Measurements from ENCODE around the gene GAREM1. TPM values are rescaled to one million over a fixed set of nuclear protein-coding genes. Genes with fewer than 3 reads are reported as not detected.
"Not testable (repeated sequence)": the region's sequence is repeated elsewhere in the genome, so short reads cannot be mapped to it uniquely, and the experiment has no call there.

The GAREM1 gene
- total RNA-seq, 1 donor from 2014 or later, result 11.0 TPM

DNA sequence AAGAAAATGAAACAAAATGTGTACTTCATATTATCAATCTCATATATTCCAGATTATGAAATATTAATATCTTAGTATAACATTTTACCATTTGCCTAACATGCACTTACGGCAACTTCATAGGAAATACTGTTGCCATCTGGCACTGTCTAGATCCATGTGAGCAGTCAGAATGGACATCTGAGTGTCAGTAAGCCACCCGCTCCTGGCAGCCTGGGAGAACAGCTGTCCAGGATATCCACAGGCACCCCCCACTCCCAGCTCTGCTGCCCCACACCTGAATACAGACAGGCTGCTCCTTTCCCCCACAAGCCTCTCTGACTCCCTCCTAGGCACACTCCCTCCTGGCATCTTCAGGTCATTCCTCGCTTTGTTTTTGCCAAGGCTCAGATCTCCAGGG, 127.0 kb downstream of the GAREM1 start:
- no peak for DNase-seq (ENCODE audit: low spot score, unreplicated experiment)
- H3K36me3 Mint-ChIP-seq (ENCODE audit: insufficient read depth), result no peaks in the 10 kb centered on the region
- no peaks in the 10 kb centered on the region for H3K27me3 Mint-ChIP-seq
- peaks cover 6% of the 10 kb centered on the region for H3K4me1 Mint-ChIP-seq (ENCODE audit: low read depth)
- no peak overlapping the region for H3K4me3 Mint-ChIP-seq (ENCODE audit: low read depth)
- no peaks in the 10 kb centered on the region for H3K9me3 Mint-ChIP-seq (ENCODE audit: low read depth)
- H3K27ac Mint-ChIP-seq, result no peak overlapping the region
- TF ChIP-seq, protein P1, sequence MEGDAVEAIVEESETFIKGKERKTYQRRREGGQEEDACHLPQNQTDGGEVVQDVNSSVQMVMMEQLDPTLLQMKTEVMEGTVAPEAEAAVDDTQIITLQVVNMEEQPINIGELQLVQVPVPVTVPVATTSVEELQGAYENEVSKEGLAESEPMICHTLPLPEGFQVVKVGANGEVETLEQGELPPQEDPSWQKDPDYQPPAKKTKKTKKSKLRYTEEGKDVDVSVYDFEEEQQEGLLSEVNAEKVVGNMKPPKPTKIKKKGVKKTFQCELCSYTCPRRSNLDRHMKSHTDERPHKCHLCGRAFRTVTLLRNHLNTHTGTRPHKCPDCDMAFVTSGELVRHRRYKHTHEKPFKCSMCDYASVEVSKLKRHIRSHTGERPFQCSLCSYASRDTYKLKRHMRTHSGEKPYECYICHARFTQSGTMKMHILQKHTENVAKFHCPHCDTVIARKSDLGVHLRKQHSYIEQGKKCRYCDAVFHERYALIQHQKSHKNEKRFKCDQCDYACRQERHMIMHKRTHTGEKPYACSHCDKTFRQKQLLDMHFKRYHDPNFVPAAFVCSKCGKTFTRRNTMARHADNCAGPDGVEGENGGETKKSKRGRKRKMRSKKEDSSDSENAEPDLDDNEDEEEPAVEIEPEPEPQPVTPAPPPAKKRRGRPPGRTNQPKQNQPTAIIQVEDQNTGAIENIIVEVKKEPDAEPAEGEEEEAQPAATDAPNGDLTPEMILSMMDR (IDR thresholded peaks at IDR 0.05; ENCODE audit: unreplicated experiment), result no peak

DNA sequence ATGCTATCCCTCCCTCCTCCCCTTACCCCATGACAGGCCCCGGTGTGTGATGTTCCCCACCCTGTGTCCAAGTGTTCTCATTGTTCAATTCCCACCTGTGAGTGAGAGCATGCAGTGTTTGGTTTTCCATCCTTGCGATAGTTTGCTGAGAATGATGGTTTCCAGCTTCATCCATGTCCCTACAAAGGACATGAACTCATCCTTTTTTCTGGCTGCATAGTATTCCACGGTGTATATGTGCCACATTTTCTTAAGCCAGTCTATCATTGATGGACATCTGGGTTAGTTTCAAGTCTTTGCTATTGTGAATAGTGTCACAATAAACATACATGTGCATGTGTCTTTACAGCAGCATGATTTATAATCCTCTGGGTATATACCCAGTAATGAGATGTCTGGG, 129.6 kb downstream of the GAREM1 start:
- not testable (repeated sequence) for H3K27me3 Mint-ChIP-seq, H3K27ac Mint-ChIP-seq

DNA sequence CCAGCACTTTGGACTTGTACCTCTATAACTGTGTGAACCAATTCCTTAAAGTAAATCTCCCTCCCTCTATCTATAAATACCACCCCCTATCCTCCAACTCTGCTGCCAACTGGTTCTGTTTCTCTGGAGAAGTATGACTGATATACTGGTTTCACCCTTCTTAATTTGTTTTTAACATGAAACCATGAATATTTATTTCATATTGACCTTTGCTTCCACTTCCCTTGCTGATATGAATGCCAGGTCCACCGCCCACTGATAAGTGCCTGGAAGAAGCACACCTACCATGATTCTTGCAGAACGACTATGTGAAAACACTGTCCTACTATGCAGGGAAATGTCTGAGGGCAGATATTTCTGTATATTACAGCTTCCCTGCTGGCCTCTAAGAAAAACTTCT, 131.6 kb downstream of the GAREM1 start:
- no peak for DNase-seq (ENCODE audit: low spot score, unreplicated experiment)
- Mint-ChIP-seq H3K36me3 (ENCODE audit: insufficient read depth) (no peaks in the 10 kb centered on the region), H3K9me3 (ENCODE audit: low read depth) (no peaks in the 10 kb centered on the region), H3K27ac (no peak overlapping the region), H3K4me1 (ENCODE audit: low read depth) (peaks cover 1% of the 10 kb centered on the region), H3K27me3 (no peaks in the 10 kb centered on the region), H3K4me3 (ENCODE audit: low read depth) (no peak overlapping the region)
- TF ChIP-seq, protein P1 (IDR thresholded peaks at IDR 0.05; ENCODE audit: unreplicated experiment), result no peak

More for the DNA sequence above, 129.6 kb downstream of the GAREM1 start:
- H3K4me3 Mint-ChIP-seq (ENCODE audit: low read depth); H3K36me3 Mint-ChIP-seq (ENCODE audit: insufficient read depth); H3K4me1 Mint-ChIP-seq (ENCODE audit: low read depth); H3K9me3 Mint-ChIP-seq (ENCODE audit: low read depth); DNase-seq (ENCODE audit: low spot score, unreplicated experiment): not testable (repeated sequence)

DNA sequence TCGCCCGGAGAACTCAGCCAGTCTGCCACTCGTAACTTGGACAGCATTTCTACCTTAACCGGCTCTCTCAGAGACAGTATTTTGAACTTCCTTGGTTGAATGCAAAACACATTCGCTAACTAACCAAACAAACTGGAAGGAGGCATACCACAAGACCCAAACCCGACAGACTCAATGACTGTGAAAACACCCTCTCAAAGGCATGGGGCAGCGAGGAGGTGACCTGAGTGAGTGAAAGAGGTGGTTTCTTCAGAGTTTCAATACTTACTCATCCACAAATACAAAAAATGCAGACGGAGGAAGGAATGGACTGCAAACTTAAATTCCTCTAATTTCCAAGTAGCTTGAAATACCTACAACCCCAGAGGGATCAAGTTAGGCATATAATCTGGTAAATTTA, 132.9 kb downstream of the GAREM1 start:
- DNase-seq (ENCODE audit: low spot score, unreplicated experiment), result no peak
- no peaks in the 10 kb centered on the region for H3K4me1 Mint-ChIP-seq (ENCODE audit: low read depth)
- no peak overlapping the region for H3K4me3 Mint-ChIP-seq (ENCODE audit: low read depth)
- no peaks in the 10 kb centered on the region for H3K27me3 Mint-ChIP-seq
- no peaks in the 10 kb centered on the region for H3K36me3 Mint-ChIP-seq (ENCODE audit: insufficient read depth)
- TF ChIP-seq, protein P1 (IDR thresholded peaks at IDR 0.05; ENCODE audit: unreplicated experiment), result no peak
- no peak overlapping the region for H3K27ac Mint-ChIP-seq
- no peaks in the 10 kb centered on the region for H3K9me3 Mint-ChIP-seq (ENCODE audit: low read depth)

DNA sequence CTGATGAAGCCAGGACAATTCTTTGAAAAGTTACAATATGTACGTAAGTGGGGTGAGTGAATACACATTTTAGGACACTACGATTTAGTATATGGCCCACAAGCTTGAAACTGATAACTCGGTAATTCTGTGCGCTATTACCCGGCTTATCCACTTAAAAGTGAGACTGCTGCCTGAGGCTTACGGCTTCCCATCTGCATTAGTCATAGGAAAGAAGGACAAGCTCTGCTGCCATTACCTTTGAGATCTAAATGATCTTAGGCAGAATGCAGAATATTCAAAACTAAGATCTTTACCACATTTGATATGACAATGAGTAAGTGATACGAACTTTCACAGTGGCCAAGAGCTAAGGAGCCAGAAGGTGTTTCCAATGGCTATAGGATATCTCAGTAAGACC, 133.3 kb downstream of the GAREM1 start:
- H3K9me3 Mint-ChIP-seq (ENCODE audit: low read depth), result no peaks in the 10 kb centered on the region
- H3K36me3 Mint-ChIP-seq (ENCODE audit: insufficient read depth), result no peaks in the 10 kb centered on the region
- no peak overlapping the region for H3K27ac Mint-ChIP-seq
- TF ChIP-seq, protein P1 (IDR thresholded peaks at IDR 0.05; ENCODE audit: unreplicated experiment), result no peak
- no peak for DNase-seq (ENCODE audit: low spot score, unreplicated experiment)
- no peaks in the 10 kb centered on the region for H3K27me3 Mint-ChIP-seq
- no peak overlapping the region for H3K4me3 Mint-ChIP-seq (ENCODE audit: low read depth)
- H3K4me1 Mint-ChIP-seq (ENCODE audit: low read depth), result no peaks in the 10 kb centered on the region

DNA sequence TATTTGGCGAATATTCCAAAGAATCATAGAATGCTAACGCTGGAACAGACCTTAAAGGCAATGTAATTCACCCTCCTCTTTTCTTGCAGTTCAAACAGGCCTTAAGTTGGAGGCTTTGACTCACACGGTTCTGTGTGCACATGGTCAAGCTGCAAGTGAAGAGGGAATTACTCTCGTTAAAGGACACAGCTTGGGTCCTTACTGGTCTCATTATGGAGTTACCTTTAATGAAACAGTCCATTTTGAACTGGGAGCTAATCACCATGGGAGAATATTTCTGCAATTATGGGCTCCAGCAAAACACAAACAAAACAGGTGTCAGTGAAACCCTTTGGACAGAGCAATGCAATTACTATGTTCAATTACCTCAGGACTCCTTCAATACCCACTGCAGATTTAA, 135.5 kb downstream of the GAREM1 start:
- H3K4me1 Mint-ChIP-seq (ENCODE audit: low read depth), result no peaks in the 10 kb centered on the region
- DNase-seq (ENCODE audit: low spot score, unreplicated experiment), result no peak
- H3K9me3 Mint-ChIP-seq (ENCODE audit: low read depth), result no peaks in the 10 kb centered on the region
- H3K27ac Mint-ChIP-seq, result no peak overlapping the region
- H3K36me3 Mint-ChIP-seq (ENCODE audit: insufficient read depth), result no peaks in the 10 kb centered on the region
- TF ChIP-seq, protein P1 (IDR thresholded peaks at IDR 0.05; ENCODE audit: unreplicated experiment), result no peak
- H3K4me3 Mint-ChIP-seq (ENCODE audit: low read depth), result no peak overlapping the region
- H3K27me3 Mint-ChIP-seq, result no peaks in the 10 kb centered on the region

Measured in progenitor cell of endocrine pancreas (in vitro differentiated cells).